Measurements from ENCODE around the gene STPG1.

Gene STPG1

DNA sequence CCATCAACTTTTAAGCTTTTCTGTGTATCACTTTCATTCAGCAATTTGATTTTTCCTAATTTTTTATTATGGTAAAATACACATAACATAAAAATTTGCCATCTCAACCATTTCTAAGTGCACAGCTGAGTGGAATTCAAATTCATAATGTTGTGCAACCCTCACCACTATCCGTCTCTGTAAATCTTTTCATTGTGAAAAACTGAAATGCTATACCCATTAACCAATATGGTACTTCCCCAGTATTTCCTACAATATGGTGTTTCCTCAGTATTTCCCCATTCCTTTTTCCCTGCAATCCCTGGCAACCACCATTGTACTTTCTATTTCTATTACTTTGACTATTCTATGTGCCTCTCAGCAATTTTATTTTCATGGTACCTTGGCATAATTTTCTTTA, 6.8 kb downstream of the STPG1 start:
- POLR2A ChIA-PET: no interaction called here
- peaks cover 0 to 10% of the 10 kb centered on the region in 2 experiments; a peak in 1 of 3 replicates for H3K36me3 ChIP-seq (ENCODE audit: control insufficient read depth in 2 of 2, insufficient read depth in 1 of 2, low read length in 2 of 2)
- no peak overlapping the region for H3K4me3 ChIP-seq (ENCODE audit: low read depth, low read length)
- TF ChIP-seq ZBTB7A (tag by site-specific recombination; IDR thresholded peaks at IDR 0.05; ENCODE audit: low read depth) (no peak), ZNF514 (tag by site-specific recombination; IDR thresholded peaks at IDR 0.05) (no peak), KLF10 (tag by site-specific recombination; IDR thresholded peaks at IDR 0.05) (no peak), ZNF521 (tag by site-specific recombination; IDR thresholded peaks at IDR 0.05) (no peak), GLI2 (tag by site-specific recombination; IDR thresholded peaks at IDR 0.05; ENCODE audit: borderline replicate concordance, low read depth) (no peak), ZNF341 (tag by site-specific recombination; IDR thresholded peaks at IDR 0.05; ENCODE audit: low read depth) (no peak), ZNF843 (tag by site-specific recombination; IDR thresholded peaks at IDR 0.05) (no peak), HOXA7 (CRISPR knock-in tag; IDR thresholded peaks at IDR 0.05; ENCODE audit: borderline replicate concordance) (no peak), ZNF292 (tag by site-specific recombination; IDR thresholded peaks at IDR 0.05; ENCODE audit: borderline replicate concordance, low read depth) (no peak), ZNF302 (tag by site-specific recombination; IDR thresholded peaks at IDR 0.05; ENCODE audit: low read depth) (no peak), ZNF433 (tag by site-specific recombination; IDR thresholded peaks at IDR 0.05; ENCODE audit: low read depth) (no peak), GFI1B (tag by site-specific recombination; IDR thresholded peaks at IDR 0.05) (no peak), KLF7 (tag by site-specific recombination; IDR thresholded peaks at IDR 0.05; ENCODE audit: borderline replicate concordance) (no peak), ZEB2 (tag by site-specific recombination; IDR thresholded peaks at IDR 0.05) (no peak), TRIM28 (IDR thresholded peaks at IDR 0.05; ENCODE audit: borderline replicate concordance, low read length) (no peak)
- TF ChIP-seq, protein P1, sequence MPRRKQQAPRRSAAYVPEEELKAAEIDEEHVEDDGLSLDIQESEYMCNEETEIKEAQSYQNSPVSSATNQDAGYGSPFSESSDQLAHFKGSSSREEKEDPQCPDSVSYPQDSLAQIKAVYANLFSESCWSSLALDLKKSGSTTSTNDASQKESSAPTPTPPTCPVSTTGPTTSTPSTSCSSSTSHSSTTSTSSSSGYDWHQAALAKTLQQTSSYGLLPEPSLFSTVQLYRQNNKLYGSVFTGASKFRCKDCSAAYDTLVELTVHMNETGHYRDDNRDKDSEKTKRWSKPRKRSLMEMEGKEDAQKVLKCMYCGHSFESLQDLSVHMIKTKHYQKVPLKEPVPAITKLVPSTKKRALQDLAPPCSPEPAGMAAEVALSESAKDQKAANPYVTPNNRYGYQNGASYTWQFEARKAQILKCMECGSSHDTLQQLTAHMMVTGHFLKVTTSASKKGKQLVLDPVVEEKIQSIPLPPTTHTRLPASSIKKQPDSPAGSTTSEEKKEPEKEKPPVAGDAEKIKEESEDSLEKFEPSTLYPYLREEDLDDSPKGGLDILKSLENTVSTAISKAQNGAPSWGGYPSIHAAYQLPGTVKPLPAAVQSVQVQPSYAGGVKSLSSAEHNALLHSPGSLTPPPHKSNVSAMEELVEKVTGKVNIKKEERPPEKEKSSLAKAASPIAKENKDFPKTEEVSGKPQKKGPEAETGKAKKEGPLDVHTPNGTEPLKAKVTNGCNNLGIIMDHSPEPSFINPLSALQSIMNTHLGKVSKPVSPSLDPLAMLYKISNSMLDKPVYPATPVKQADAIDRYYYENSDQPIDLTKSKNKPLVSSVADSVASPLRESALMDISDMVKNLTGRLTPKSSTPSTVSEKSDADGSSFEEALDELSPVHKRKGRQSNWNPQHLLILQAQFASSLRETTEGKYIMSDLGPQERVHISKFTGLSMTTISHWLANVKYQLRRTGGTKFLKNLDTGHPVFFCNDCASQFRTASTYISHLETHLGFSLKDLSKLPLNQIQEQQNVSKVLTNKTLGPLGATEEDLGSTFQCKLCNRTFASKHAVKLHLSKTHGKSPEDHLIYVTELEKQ (tag by site-specific recombination; IDR thresholded peaks at IDR 0.05; ENCODE audit: borderline replicate concordance): no peak
- TF ChIP-seq, protein P2, sequence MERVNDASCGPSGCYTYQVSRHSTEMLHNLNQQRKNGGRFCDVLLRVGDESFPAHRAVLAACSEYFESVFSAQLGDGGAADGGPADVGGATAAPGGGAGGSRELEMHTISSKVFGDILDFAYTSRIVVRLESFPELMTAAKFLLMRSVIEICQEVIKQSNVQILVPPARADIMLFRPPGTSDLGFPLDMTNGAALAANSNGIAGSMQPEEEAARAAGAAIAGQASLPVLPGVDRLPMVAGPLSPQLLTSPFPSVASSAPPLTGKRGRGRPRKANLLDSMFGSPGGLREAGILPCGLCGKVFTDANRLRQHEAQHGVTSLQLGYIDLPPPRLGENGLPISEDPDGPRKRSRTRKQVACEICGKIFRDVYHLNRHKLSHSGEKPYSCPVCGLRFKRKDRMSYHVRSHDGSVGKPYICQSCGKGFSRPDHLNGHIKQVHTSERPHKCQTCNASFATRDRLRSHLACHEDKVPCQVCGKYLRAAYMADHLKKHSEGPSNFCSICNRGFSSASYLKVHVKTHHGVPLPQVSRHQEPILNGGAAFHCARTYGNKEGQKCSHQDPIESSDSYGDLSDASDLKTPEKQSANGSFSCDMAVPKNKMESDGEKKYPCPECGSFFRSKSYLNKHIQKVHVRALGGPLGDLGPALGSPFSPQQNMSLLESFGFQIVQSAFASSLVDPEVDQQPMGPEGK (tag by site-specific recombination; IDR thresholded peaks at IDR 0.05): no peak
- TF ChIP-seq, protein P3, sequence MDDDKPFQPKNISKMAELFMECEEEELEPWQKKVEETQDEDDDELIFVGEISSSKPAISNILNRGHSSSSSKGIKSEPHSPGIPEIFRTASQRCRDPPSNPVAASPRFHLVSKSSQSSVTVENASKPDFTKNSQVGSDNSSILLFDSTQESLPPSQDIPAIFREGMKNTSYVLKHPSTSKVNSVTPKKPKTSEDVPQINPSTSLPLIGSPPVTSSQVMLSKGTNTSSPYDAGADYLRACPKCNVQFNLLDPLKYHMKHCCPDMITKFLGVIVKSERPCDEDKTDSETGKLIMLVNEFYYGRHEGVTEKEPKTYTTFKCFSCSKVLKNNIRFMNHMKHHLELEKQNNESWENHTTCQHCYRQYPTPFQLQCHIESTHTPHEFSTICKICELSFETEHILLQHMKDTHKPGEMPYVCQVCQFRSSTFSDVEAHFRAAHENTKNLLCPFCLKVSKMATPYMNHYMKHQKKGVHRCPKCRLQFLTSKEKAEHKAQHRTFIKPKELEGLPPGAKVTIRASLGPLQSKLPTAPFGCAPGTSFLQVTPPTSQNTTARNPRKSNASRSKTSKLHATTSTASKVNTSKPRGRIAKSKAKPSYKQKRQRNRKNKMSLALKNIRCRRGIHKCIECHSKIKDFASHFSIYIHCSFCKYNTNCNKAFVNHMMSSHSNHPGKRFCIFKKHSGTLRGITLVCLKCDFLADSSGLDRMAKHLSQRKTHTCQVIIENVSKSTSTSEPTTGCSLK (tag by site-specific recombination; IDR thresholded peaks at IDR 0.05): no peak
- TF ChIP-seq, protein P4, sequence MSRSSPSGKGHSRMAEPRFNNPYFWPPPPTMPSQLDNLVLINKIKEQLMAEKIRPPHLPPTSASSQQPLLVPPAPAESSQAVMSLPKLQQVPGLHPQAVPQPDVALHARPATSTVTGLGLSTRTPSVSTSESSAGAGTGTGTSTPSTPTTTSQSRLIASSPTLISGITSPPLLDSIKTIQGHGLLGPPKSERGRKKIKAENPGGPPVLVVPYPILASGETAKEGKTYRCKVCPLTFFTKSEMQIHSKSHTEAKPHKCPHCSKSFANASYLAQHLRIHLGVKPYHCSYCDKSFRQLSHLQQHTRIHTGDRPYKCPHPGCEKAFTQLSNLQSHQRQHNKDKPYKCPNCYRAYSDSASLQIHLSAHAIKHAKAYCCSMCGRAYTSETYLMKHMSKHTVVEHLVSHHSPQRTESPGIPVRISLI (tag by site-specific recombination; IDR thresholded peaks at IDR 0.05): no peak
- CTCF ChIA-PET: interaction anchor here (0.7 to 2.1 kb wide), 4 partner anchors 9 to 378 kb away, joined by 3 to 10 read pairs (median 6); partner anchors contain the start of gene NIPAL3
- H3K27ac ChIP-seq (ENCODE audit: extremely low read depth, low read depth, low read length): no peak overlapping the region
- H3K9me3 ChIP-seq (ENCODE audit: control insufficient read depth, insufficient read depth, low read depth, low read length): no peaks in the 10 kb centered on the region
- no peaks in the 10 kb centered on the region for H3K4me1 ChIP-seq (ENCODE audit: control insufficient read depth, insufficient read depth, low read length)

All from HEK293 (cell line).